Lower leg skin (tissue), 3 donors: ENCODE results near the gene TM4SF18.

Experiments used
- CTCF ChIP-seq, 3 donors: fragments of 450-650 bp; IDR thresholded peaks; one replicate each; pipeline ENCODE4 v1.5.1; 2016; ENCODE audit warnings: antibody characterized with exemption in 3 of 3, mild to moderate bottlenecking in 3 of 3, moderate library complexity in 2 of 3
- POLR2A ChIP-seq, 2 donors: fragments of 450-650 bp; IDR thresholded peaks; one replicate each; pipeline ENCODE4 v1.6.1; 2016 to 2017; ENCODE audit warnings: antibody characterized with exemption in 2 of 2, mild to moderate bottlenecking in 1 of 2, moderate library complexity in 1 of 2

GRCh38 chr3:149363053-149363452, 29.6 kb upstream of the TM4SF18 start:
- no peak for TF ChIP-seq CTCF (IDR thresholded peaks at IDR 0.05)
- TF ChIP-seq POLR2A (IDR thresholded peaks at IDR 0.05), result no peak
